ENCODE data around the gene TPPP.
A peak's percentile ranks its signal among the peaks of the same experiment; 100 is the strongest.
"Not testable (repeated sequence)": the region's sequence is repeated elsewhere in the genome, so short reads cannot be mapped to it uniquely, and the experiment has no call there.

Gene TPPP

DNA sequence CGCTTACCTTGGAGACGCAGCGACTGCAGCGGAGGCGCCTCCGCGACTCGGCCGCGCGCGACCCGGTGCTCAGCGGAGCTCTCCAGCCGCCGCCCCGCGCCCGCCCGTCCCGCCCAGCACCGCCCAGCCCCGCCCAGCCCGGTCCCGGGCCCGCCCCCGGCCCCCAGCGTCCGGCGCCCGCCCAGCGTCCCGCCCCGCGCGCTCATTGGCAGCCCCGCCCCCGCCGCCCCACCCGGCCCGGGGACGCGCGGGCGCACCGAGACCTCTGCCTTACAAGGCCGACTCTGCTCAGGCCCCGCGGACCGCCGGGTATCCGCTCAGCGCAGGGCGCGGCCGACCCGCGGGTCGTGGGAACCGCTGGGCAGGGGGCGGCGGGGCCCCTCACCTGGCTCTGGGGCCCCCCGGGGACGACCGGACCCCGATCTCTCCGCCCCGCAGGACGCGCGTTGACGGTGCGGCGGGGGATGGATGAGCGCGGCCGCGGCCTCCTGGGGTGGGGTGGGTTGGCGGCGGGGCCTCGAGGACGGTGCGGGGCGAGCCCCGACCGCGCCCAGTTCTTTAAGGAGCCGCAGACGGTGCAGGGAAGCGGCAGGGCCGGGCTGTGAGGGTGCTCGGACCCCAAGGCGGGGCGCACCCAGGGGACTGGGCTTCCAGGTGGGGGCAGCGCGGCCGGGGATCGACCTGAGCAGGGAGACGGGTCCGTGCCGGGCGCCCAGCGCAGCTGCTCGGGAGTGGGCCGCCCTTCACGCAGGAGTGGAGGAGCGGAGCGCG, at the start of gene TPPP:
TPPP (minus strand) TSS at position 82 of the 771 bp plus-strand sequence. CDS start 15,292 bp downstream, outside the sequence.
- peak; percentile 91 for DNase-seq

DNA sequence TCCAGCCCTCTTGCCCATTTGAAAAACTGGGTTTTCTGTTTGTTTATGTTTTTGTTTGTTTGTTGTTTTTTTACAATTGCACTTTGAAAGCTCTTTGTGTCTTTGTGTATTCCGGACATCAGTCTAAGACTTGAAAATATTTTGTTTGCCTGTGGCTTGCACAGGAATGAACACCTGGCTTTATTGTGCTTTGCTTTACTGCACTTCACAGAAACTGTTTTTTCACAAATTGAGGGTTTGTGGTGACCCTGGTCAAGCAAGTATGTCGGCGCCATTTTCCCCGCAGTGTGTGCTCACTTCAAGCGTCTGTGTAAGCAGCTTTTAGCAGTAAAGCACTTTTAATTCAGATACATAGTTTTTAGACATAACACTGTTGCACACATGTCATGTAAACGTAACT, 49.1 kb upstream of the TPPP start:
- DNase-seq = not testable (repeated sequence)

- DNase-seq = not testable (repeated sequence)
These were observed 41.0 kb upstream of the TPPP start for GRCh38 chr5:734145-734544.

DNA sequence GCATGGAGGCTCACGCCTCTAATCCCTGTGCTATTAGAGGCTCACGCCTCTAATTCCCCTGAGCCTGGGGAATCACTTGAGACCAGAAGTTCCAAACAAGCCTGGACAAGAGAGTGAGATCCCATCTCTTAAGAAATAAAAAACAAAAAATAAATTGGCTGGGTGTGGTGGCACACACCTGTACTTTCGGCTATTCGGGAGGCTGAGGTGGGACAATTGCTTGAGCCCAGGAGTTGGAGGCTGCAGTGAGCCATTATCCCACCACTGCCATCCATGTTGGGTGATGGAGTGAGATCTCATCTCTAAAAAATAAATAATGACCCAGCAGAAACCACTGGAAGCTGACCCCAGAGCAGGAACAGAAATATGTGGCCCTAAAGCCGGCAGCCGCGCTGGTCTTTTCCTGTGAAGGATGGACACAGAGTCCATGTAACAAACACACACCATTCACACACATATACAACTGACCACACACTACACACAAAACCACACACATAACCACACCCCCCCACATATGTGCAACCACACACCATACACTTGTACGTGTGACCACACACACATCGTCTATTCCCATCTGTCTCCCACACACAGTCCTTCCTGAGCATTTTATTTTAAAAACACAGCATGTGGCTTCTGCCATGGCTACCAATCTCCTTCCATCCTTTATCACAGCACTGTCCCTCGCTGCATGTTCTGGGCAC, 39.8 kb upstream of the TPPP start:
- not testable (repeated sequence) for DNase-seq

DNA sequence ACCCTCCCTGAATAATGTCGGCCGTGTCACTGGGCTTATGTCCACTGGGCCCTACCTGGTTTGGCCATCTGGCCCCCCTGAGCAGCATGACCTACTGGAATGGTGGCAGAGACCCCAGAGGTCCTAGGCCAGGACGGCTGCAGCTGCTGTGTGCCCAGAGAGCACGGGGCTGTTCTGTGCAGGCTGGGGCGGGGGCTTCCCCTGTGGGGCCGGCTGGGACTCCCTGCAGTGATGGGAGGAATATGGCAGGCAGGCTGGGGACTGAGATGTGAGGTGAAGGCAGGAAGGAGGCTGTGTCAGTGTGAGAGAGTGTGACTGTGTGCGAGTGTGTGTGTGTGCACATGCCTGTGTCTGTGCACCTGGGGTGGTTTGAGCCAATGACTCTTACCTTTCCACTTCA, 36.1 kb upstream of the TPPP start:
- not testable (repeated sequence) for DNase-seq

DNA sequence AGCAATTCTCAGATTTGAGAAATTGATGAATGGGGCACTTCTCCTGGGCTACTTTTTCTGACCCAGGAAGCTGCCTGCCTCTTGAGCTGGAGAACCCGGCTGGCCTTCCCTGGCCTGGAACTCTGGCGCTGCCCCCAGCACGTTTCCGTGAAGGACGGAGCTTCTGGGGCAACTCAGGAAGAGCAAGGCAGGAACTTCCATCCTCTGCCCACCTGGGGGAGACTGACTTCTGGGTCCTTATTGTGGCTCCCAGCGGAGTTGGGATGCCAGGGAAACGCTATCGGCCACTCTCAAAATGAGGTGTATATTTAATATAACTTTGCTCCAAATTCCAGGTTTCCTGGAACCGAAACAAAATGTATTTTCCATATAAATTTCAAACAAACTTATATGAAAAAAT, 33.9 kb upstream of the TPPP start:
- not testable (repeated sequence) for DNase-seq

DNA sequence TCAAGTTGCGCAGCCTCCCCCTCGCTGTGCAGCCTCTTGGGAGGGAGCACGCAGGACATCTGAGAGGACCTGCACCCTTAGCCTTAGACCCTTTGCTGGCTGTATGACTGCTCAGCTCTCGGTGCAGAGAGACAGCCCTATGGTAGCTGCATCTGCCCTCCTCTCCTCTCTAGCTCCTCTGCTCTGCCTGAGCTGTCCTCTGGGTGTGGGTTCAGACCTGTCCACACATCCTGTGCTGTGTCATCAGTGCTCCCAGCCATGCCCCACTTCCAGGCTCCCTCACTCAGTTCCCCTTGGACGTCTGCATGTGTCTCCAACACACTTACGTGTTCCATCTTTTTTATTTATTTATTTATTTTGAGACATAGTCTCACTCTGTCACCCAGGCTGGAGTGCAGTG, 30.7 kb upstream of the TPPP start:
- not testable (repeated sequence) for DNase-seq

DNA sequence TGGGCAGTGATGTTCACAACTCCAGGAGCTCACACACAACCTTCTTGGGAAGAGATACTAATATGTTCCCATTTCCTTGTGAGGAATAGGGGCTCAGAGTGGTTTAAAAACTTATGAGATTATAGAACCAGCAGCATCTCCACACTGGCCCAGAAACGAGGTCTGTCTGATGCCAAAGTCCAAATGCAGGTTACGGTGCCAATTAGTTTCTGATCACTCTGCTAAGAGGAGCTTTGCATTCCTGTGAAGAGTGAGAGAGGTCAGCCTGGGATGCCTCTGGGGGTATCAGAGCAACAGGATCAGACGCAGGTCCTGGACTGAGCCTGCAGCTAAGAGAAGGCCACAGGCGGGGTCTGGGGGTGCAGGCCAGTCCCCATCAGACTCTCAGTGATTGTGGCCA, 30.2 kb upstream of the TPPP start:
- not testable (repeated sequence) for DNase-seq

GRCh38 chr5:719379-719778, 26.2 kb upstream of the TPPP start:
- DNase-seq = not testable (repeated sequence)

- no peak for DNase-seq
These were observed 24.0 kb upstream of the TPPP start for GRCh38 chr5:717143-717542.

- not testable (repeated sequence) for DNase-seq
These were observed 23.6 kb upstream of the TPPP start for GRCh38 chr5:716740-717139.

DNA sequence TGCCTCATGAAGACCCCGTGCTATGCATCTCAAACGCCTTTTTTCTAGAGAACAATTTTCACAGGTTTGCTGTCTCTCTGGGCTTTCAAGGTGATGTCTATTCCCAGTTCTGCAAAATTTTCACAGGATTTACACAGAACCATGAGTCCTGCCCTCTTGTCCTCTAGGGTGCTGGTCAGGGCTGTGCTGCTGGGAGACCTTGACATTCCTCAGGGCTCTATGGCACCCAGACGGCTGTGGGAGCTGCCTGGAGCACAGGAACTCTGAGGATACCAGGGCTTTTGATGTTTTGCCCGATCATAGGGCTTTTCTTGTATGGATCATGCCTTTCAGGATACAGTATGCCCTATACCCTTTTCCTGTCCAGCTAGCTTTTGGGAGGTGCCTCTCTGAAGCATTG, 22.5 kb upstream of the TPPP start:
- DNase-seq = not testable (repeated sequence)

DNA sequence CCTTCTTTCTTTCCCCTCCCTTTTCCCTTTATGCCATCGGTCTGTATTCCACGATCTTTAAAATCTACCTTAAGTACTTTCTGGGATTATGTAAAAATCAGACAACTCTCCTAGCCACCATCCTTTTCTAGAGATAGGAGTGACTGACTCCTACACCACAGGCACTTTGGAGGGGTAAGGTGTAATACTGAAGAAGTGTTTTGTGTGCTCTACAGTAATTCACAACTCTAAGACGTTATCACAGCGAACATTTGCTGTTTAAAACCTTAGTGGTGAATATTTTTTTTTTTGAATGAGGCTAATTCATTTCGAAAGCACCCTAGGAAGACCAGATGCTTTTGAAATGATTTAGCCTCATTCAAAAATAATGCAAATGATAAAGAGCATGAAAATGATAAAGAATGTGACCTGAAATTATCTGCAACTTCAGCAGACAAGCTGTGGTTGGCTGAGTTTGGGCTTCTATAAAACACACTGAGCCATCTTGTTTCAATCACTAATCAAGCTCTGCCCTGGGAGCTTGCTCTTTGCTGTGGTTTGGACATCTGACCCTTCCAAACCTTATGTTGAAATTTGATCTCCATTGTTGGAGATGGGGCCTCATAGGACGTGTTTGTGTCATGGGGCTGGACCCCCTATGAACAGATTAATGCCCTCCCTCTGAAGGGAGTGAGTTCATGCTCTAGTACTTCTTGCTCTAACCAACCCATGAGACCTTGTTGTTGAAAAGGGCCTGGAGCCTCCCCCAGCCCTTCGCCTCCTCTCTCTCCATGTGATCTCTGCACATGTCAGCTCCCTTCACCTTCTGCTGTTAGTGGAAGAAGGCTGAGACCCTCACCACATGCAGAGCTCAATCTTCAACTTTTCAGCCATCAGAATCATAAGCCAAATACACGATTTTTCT, 21.3 kb upstream of the TPPP start:
- not testable (repeated sequence) for DNase-seq

GRCh38 chr5:713686-714085, 20.5 kb upstream of the TPPP start:
- DNase-seq = not testable (repeated sequence)

DNA sequence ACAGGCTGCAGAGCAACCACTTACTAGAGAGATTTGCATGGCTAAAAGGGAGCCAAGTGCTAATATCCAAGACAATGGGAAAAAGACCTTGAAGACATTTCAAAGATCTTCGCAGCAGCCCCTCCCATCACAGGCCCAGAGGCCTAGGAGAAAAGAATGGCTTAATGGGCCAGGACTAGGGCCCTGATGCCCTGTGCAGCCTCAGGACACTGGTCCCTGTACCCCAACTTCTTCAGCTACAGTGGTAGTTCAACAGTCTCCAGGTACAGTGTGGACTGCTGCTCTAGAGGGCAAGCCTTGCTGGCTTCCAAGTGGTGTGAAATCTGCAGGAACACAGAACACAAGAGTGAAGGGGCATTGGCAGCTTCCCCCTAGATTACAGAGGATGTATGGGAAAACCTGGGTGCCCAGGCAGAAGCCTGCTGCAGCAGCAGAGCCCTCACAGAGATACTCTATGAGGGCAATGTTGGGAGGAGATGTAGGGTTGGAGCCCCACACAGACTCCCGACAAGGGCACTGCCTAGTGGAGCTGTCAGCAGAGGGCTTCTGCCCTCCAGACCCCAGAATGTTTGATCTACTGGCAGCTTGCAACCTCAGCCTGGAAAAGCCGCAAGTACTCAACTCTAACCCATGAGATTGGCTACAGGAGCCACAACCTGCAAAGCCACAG, 15.8 kb upstream of the TPPP start:
- DNase-seq = not testable (repeated sequence)

DNA sequence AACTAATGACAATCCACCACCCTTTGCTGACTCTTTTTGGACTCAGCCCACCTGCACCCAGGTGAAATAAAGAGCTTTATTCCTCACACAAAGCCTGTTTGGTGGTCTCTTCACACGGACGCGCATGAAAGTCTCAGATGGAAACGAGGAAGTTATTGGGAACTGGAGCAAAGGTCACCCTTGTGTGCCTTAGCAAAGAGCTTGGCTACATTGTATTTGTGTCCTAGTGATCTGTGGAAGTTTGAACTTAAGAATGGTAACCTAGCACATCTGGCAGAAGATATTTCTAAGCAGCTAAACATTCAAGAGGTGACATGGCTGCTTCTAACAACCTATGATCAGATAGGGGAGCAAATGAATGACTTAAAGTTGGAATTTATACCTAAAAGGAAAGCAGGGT, 15.2 kb upstream of the TPPP start:
- DNase-seq = not testable (repeated sequence)

DNA sequence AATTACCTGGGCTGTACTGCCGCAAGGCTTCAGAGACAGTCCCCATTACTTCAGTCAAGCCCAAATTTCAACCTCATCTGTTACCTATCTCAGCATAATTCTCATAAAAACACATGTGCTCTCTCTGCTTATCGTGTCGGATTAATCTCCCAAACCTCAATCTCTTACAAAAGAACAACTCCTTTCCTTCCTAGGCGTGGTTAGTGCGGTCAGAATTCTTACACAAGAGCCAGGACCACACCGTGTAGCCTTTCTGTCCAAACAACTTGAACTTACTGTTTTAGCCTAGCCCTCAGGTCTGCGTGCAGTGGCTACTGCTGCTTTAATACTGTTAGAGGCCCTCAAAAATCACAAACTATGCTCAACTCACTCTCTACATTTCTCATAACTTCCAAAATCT, 13.0 kb upstream of the TPPP start:
- DNase-seq = not testable (repeated sequence)

DNA sequence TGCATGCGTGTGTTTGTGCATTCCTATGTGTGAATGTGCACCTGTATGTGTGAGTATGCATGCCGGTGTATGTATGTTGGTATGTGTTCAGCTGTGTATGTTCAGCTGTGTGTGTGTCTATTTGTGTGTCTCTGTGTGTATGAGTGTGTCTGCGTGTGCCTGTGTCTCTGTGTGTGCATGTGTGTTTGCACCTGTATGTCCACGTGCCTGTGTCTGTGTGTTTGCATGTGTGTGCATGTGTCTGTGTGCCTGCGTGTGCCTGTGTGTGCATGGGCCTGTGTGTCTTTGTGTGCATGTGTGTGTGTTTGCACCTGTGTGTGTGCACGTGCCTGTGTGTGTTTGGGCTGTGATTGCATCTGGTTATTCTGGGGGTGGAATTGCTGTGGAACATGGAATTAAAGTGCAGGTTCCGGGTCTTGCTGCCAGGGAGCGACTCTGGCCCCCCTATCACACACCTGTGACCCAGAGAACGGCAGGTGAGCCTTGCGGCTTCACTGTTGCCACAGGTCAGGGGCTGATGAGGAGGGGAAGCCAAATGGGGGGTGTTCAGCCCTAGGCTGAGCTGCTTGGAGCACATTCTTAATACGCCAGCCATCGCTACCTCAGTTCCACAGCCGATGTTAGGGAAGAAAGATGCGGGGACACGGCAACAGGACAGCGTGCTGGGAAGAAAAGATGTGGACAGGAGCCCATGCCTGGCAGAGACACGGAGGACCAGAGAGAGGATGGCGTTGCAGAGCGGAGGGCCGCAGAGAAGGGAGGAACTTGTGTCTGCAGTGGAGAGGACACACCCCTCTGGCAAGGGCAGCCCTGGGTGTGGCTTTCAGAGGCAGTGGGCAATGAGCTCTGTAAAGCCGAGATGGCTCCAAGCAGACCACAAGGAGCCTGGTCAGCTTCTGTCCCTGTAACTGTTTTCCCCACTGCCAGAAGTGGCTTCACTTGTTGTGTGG, 3.9 kb upstream of the TPPP start:
- not testable (repeated sequence) for DNase-seq

- DNase-seq = not testable (repeated sequence)
These were observed 3.0 kb upstream of the TPPP start for GRCh38 chr5:696191-696590.

- DNase-seq = not testable (repeated sequence)
These were observed 2.3 kb upstream of the TPPP start for GRCh38 chr5:695475-695874.

GRCh38 chr5:694042-694431, 885 bp upstream of the TPPP start:
- peak; percentile 73 for DNase-seq
